ENCODE data around the gene TSPYL4.

The TSPYL4 gene

DNA sequence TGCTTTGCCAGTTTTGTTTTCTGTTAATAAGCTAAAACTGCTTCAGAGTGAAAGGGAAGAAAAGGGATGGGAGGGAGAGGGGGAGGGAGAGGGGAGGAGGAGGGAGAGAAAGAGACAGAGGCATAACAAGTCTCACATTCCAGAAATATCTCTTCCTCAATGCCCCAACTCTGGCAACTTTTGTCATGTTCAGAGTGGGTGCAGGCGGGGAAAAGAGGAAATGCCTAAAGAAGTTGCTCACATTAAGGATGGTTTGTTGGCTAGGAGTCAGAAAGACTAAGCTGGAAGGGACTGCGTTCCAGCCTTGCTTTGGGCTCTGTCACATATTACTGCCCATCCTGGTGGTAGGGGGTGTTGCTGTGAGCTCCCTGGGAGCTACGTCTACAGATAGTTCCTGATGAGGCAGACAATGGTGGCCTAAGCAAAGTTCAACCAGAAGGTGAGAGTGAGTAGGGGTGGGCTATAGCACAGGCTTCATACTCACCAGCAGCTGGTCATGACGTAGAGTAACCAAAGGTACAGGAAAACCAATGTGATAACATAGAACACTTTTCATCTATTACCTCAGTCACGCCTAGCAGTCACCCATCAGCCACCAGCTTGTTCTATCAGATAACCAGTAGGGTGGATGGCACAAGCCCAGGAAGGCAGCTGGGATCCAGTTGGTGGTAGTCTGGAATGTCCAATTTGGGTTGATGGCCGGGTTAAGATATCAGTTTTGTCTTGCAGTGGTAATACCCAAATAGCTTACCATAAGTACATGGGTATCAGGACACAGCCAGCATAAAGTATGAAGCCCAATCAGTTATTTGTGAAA is 2.1 kb downstream of the TSPYL4 start:
- DNase-seq (ENCODE audit: low spot score), result no peak
- TF ChIP-seq CTCF (IDR thresholded peaks at IDR 0.05; ENCODE audit: borderline replicate concordance, control extremely low read depth, extremely low read depth, insufficient read depth, missing control alignments), result no peak
- in situ Hi-C loops (cut with MboI; ENCODE audit: low sequenced_read_pairs, unreplicated experiment), result no loop called here

DNA sequence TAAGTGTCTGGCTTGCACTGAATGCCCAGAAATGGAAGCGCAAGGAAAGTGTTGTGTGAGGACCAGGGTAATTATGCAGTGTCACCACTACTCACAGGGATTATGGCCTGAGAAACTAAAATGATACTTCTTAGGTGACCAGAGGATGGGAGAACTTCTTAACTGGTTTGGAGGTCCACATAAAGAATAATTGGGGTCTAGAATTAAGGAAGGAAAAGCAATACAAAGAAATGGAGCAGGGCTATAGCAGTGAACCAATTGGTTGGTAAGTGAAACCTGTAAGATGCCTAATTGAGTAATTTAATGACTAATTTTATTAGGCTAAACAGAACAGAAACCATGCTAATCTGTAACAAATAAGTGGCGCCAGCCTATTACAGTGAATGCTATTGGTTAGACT is 5.3 kb downstream of the TSPYL4 start:
- no peak for TF ChIP-seq CTCF (IDR thresholded peaks at IDR 0.05; ENCODE audit: borderline replicate concordance, control extremely low read depth, extremely low read depth, insufficient read depth, missing control alignments)
- no peak for DNase-seq (ENCODE audit: low spot score)
- in situ Hi-C loops (cut with MboI; ENCODE audit: low sequenced_read_pairs, unreplicated experiment), result no loop called here

DNA sequence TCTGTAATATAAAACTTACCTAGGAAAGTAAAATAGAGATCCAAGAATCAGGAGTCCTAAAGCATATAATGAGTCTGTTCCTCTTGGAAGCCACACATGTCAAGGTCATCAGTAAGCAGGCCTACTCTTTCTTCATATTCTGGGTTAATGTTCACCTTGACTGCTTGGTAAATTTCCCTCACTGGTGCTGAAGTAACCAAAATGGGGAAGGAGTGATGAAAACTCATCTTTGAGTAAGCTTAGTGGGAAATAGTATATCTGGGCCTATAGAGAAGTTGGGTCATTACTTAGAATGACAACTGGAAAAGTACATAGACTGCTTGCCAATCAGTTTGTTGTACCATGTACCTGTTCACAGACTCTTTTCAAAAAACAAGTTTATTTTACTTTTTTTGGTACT is 6.6 kb downstream of the TSPYL4 start:
- in situ Hi-C loops (cut with MboI; ENCODE audit: low sequenced_read_pairs, unreplicated experiment), result no loop called here
- no peak for TF ChIP-seq CTCF (IDR thresholded peaks at IDR 0.05; ENCODE audit: borderline replicate concordance, control extremely low read depth, extremely low read depth, insufficient read depth, missing control alignments)
- DNase-seq (ENCODE audit: low spot score), result no peak

GRCh38 chr6:116246089-116246488 is 7.8 kb downstream of the TSPYL4 start:
- no peak for DNase-seq (ENCODE audit: low spot score)
- no peak for TF ChIP-seq CTCF (IDR thresholded peaks at IDR 0.05; ENCODE audit: borderline replicate concordance, control extremely low read depth, extremely low read depth, insufficient read depth, missing control alignments)
- in situ Hi-C loops (cut with MboI; ENCODE audit: low sequenced_read_pairs, unreplicated experiment), result no loop called here

GRCh38 chr6:116244284-116244683 is 9.6 kb downstream of the TSPYL4 start:
- TF ChIP-seq CTCF (IDR thresholded peaks at IDR 0.05; ENCODE audit: borderline replicate concordance, control extremely low read depth, extremely low read depth, insufficient read depth, missing control alignments), result no peak
- in situ Hi-C loops (cut with MboI; ENCODE audit: low sequenced_read_pairs, unreplicated experiment), result no loop called here
- DNase-seq (ENCODE audit: low spot score), result no peak

GRCh38 chr6:116239856-116240255 is 14.0 kb downstream of the TSPYL4 start:
- no peak for TF ChIP-seq CTCF (IDR thresholded peaks at IDR 0.05; ENCODE audit: borderline replicate concordance, control extremely low read depth, extremely low read depth, insufficient read depth, missing control alignments)
- in situ Hi-C loops (cut with MboI; ENCODE audit: low sequenced_read_pairs, unreplicated experiment), result no loop called here
- DNase-seq (ENCODE audit: low spot score), result no peak
